ENCODE results near the gene ENTR1.
A peak's percentile ranks its signal among the peaks of the same experiment; 100 is the strongest.
"Not testable (repeated sequence)": the region's sequence is repeated elsewhere in the genome, so short reads cannot be mapped to it uniquely, and the experiment has no call there.

ENTR1 gene

DNA sequence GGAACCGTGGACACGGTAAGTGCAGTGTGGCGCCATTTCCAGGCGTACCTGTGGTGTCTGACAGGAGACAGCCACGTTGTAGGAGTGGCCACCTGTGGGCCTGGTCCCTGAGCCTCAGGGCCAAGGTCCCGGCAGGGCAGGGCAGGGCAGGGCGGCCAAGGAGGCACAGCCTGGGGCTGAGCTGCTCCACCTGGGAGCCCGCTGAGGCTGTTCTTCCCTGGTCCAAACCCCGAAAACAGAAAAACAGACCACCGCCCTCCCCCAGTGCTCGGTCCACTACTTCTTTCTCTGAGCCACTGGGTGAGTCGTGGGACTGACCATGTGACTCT is 8.6 kb upstream of the ENTR1 start:
- no peak for DNase-seq (ENCODE audit: low read depth)

GRCh38 chr9:136418182-136419091 is 8.0 kb upstream of the ENTR1 start:
- no peak for DNase-seq (ENCODE audit: low read depth)

- DNase-seq (ENCODE audit: low read depth): no peak
Observed at GRCh38 chr9:136416914-136417313, 6.5 kb upstream of the ENTR1 start.

DNA sequence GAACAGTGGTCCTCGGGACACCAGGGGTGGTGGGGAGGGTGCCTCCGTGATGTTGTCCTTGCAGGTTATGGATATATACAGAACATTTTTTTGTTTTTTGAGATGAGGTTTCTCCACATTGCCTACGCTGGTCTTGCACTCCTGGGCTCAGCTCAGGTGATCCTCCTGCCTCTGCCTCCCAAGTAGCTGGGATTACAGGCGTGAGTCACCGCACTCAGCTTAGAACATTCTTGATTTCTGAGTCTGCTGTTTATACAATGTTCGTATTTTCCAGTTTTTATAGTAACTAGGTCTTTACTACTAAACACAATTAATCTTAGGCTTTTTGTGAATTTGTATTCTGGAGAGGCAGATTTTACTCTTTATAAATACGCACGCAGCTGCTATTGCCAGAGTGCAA is 6.0 kb upstream of the ENTR1 start:
- DNase-seq (ENCODE audit: low read depth): no peak

DNA sequence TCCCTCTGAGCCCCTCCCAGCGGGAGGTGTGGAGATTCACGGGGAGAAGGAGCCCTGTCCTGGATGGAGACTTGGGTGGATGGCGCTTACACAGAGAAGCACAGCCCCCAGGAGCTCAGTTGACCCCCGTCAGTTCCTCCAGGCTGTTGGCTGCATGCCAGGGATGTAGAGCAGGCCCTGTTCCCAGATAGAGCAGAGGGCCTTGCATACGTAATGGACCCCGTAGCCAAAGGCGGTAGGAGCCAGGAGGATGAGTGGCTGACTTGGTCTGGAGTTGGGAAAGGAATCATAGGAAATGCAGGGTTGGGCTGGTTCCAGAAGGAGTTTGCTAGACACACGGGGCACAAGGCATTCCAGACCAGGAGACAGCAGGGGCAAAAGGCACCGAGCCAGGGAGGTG is 2.5 kb upstream of the ENTR1 start:
- DNase-seq (ENCODE audit: low read depth): no peak

GRCh38 chr9:136411378-136411777 is 964 bp upstream of the ENTR1 start:
- DNase-seq (ENCODE audit: low read depth): no peak

- no peak for DNase-seq (ENCODE audit: low read depth)
Observed at GRCh38 chr9:136409557-136410455, 608 bp downstream of the ENTR1 start.

GRCh38 chr9:136407911-136408310 is 2.5 kb downstream of the ENTR1 start:
- DNase-seq (ENCODE audit: low read depth): no peak

- DNase-seq (ENCODE audit: low read depth): not testable (repeated sequence)
Observed at GRCh38 chr9:136407061-136407460, 3.4 kb downstream of the ENTR1 start.

DNA sequence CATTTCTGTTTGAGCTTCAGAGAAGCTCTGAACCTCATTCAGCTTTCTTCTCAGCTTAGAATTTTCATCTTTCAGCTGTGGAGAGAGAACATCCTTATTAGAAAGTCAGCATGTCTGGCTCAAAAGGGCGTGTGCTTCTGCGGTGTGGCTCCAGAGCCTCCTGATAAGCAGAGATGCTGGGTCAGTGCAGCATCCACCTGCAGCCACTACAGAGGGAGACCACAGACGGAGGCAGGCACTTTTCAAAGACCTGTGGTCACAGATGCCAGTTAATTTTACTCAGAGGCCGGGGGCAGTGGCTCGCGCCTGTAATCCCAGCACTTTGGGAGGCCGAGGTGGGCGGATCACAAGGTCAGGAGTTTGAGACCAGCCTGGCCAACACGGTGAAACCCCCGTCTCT is 4.5 kb downstream of the ENTR1 start:
- DNase-seq (ENCODE audit: low read depth): not testable (repeated sequence)

- DNase-seq (ENCODE audit: low read depth): no peak
Observed at GRCh38 chr9:136405481-136405880, 4.9 kb downstream of the ENTR1 start.

- no peak for DNase-seq (ENCODE audit: low read depth)
Observed at GRCh38 chr9:136404801-136405136, 5.6 kb downstream of the ENTR1 start.

GRCh38 chr9:136403915-136404800 is 6.3 kb downstream of the ENTR1 start:
- DNase-seq (ENCODE audit: low read depth): no peak

GRCh38 chr9:136403538-136403914 is 6.9 kb downstream of the ENTR1 start:
- peak; percentile 47 for DNase-seq (ENCODE audit: low read depth)

- DNase-seq (ENCODE audit: low read depth): no peak
Observed at GRCh38 chr9:136402067-136402466, 8.3 kb downstream of the ENTR1 start.

- DNase-seq (ENCODE audit: low read depth): no peak
Observed at GRCh38 chr9:136401173-136401922, 9.1 kb downstream of the ENTR1 start.

DNA sequence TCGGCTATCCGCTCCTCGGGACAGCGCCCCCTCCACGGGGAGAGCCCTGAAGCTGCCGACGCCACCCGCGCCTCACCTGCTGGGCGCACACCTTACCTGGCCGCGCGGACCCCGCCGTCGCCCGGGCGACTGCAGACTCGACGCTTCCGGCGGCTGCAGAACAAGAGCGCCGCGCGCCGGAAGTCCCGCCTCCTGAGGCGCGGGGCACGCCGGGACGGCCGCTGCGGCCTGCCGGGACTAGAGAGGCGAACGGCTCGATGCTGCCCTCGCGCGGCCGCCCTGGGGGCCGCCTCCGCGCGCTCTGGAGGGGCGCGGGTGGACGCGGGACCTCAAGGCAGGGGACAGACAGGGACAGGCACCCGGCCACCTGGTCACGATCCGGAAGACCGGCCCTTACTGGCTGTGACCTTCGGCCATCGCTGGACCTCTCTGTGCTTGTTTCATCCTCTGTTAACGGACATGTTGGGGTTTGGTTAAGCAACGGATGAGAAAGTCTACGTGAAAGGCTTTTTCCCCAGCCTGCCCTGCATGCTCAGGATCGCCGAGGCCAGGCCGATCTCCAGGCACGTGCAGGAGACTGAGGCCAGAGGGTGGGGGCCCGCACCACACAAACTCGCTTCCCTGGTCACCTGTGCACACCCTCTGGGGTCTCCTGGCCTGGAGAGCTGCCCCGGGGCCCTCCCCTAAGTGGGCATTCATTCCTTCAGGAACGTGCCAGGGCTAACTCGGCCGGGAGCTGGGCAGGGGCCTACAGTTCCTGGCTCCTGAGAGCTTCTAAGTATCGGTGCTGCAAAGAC is 10.2 kb downstream of the ENTR1 start, which contains the start of gene SNAPC4:
Gene SNAPC4, minus strand, starts transcription at position 133 of the 797 bp plus-strand sequence. CDS start 1,742 bp downstream, outside the sequence.
- peak; percentile 82 for DNase-seq (ENCODE audit: low read depth)

- no peak for DNase-seq (ENCODE audit: low read depth)
Observed at GRCh38 chr9:136399176-136400037, 11.0 kb downstream of the ENTR1 start.

GRCh38 chr9:136398286-136398685 is 12.1 kb downstream of the ENTR1 start:
- DNase-seq (ENCODE audit: low read depth): no peak

Data from activated T-cell treated with anti-CD3 and anti-CD28 coated beads for 1 hour (primary cell).